D721Med (cell line): Measurements from ENCODE around the gene FANCC.

Experiments used
- DNase-seq: peaks from one replicate; pipeline ENCODE4 v3.0.0; 2011; ENCODE audit warnings: low spot score; ENCODE audit not compliant: insufficient read length
- FAIRE-seq: peaks from 2 replicates; lab custom pipeline; 2011; peaks lifted over from hg19 to GRCh38; lab: Jason Lieb, UNC
- CTCF ChIP-seq: IDR thresholded peaks from 2 replicates; pipeline ENCODE4 v1.5.1; 2012; ENCODE audit warnings: mild to moderate bottlenecking, control low read depth; ENCODE audit not compliant: insufficient read depth; ENCODE audit errors: missing control alignments

The FANCC gene

GRCh38 chr9:95108777-95109176 lies 208.7 kb downstream of the FANCC start:
- DNase-seq: no peak
- FAIRE-seq: no peak
- no peak for TF ChIP-seq CTCF

GRCh38 chr9:95107976-95108375 lies 209.5 kb downstream of the FANCC start:
- FAIRE-seq (no peak), DNase-seq (no peak)
- TF ChIP-seq CTCF: no peak

- TF ChIP-seq CTCF: no peak
- no peak for DNase-seq
- FAIRE-seq: no peak
Observed at GRCh38 chr9:95107001-95107749, 210.3 kb downstream of the FANCC start.

GRCh38 chr9:95105519-95106287 lies 211.8 kb downstream of the FANCC start:
- DNase-seq (no peak), FAIRE-seq (no peak)
- TF ChIP-seq CTCF: no peak

- FAIRE-seq: no peak
- no peak for TF ChIP-seq CTCF
- DNase-seq: no peak
Observed at GRCh38 chr9:95104980-95105379, 212.5 kb downstream of the FANCC start.

GRCh38 chr9:95104581-95104960 lies 212.9 kb downstream of the FANCC start:
- DNase-seq: no peak
- no peak for FAIRE-seq
- TF ChIP-seq CTCF: no peak
